Measurements from ENCODE around the gene AP4B1. TPM values are rescaled to one million over a fixed set of nuclear protein-coding genes. Genes with fewer than 3 reads are reported as not detected.

The AP4B1 gene
- total and polyA plus RNA-seq, 3 experiments from 2014 or later = 12.1 to 36.2 (median 33.7) TPM

Other genes starting within 250 kb of the AP4B1 start
- 10 to 100 TPM; 17.5 to 17.8 TPM for gene PHTF1, start 145.3 kb downstream of the AP4B1 start, total RNA-seq
- 14.5 TPM for gene PHTF1, start 145.3 kb downstream of the AP4B1 start, polyA plus RNA-seq
- gene RSBN1, start 92.3 kb downstream of the AP4B1 start, total RNA-seq = 10 to 100 TPM; 18.5 to 19.2 TPM
- 44.5 TPM for gene RSBN1, start 92.3 kb downstream of the AP4B1 start, polyA plus RNA-seq
- gene PTPN22, start 33.1 kb downstream of the AP4B1 start, total RNA-seq = 10 to 100 TPM; 57.7 to 66.5 TPM
- 83.2 TPM for gene PTPN22, start 33.1 kb downstream of the AP4B1 start, polyA plus RNA-seq
- gene BCL2L15, start 17.2 kb downstream of the AP4B1 start, total RNA-seq = 1 to 10 TPM; 1.2 to 1.9 TPM
- gene BCL2L15, start 17.2 kb downstream of the AP4B1 start, polyA plus RNA-seq = not detected
- gene DCLRE1B, start 527 bp upstream of the AP4B1 start, total RNA-seq = 10 to 100 TPM; 31.2 to 32.1 TPM
- 5.1 TPM for gene DCLRE1B, start 527 bp upstream of the AP4B1 start, polyA plus RNA-seq
- gene HIPK1, start 24.5 kb upstream of the AP4B1 start, total RNA-seq = 10 to 100 TPM; 80.9 to 81.2 TPM
- gene HIPK1, start 24.5 kb upstream of the AP4B1 start, polyA plus RNA-seq = 19.4 TPM
- under 1 TPM; 0.18 to 0.24 TPM for gene OLFML3, start 74.7 kb upstream of the AP4B1 start, total RNA-seq
- not detected for gene OLFML3, start 74.7 kb upstream of the AP4B1 start, polyA plus RNA-seq
- not detected for gene SYT6, start 249.1 kb upstream of the AP4B1 start, total RNA-seq
- not detected for gene SYT6, start 249.1 kb upstream of the AP4B1 start, polyA plus RNA-seq